HL-60 (cell line): ENCODE data around the gene FSD2.
"Not testable (repeated sequence)": the region's sequence is repeated elsewhere in the genome, so short reads cannot be mapped to it uniquely, and the experiment has no call there.

Source experiments
- DNase-seq, 2 experiments: peaks; one replicate each; pipeline ENCODE4 v3.0.0-alpha.2; 2010 to 2020; ENCODE audit warnings: low read depth in 1 of 2, low spot score in 1 of 2
- H3K27ac ChIP-seq: fragments of 250-450 bp; sonication (Bioruptor Pico); replicated peaks from 2 replicates; pipeline ENCODE4 v1.5.1; 2020; ENCODE audit warnings: mild to moderate bottlenecking, moderate library complexity
- H3K27me3 ChIP-seq: fragments of 250-450 bp; sonication (Bioruptor Pico); 2 replicates; pipeline ENCODE4 v1.5.1; 2021; ENCODE audit warnings: mild to moderate bottlenecking, moderate library complexity; ENCODE audit not compliant: insufficient read depth, poor library complexity, severe bottlenecking
- H3K4me3 ChIP-seq: replicated peaks from 2 replicates; pipeline ENCODE4 v1.5.1; 2011; ENCODE audit warnings: mild to moderate bottlenecking, control low read depth, low read length; ENCODE audit not compliant: insufficient read depth
- GABPA ChIP-seq: IDR thresholded peaks from 2 replicates; pipeline ENCODE4 v1.6.1; 2012; ENCODE audit warnings: low read depth
- POLR2AphosphoS5 ChIP-seq: IDR thresholded peaks from 2 replicates; pipeline ENCODE4 v1.6.1; 2012; ENCODE audit warnings: low read depth
- SPI1 ChIP-seq: IDR thresholded peaks from 2 replicates; pipeline ENCODE4 v1.6.1; 2012; ENCODE audit warnings: low read depth, mild to moderate bottlenecking, borderline replicate concordance
- TF ChIP-seq, protein P1 (sequence below): IDR thresholded peaks from 2 replicates; pipeline ENCODE4 v1.6.1; 2012; ENCODE audit warnings: low read depth; ENCODE audit not compliant: insufficient replicate concordance
- TF ChIP-seq, protein P2 (sequence below): IDR thresholded peaks from one replicate; pipeline ENCODE4 v1.5.1; 2011; ENCODE audit warnings: low read length, control low read depth, inconsistent platforms; ENCODE audit not compliant: insufficient read depth

The FSD2 gene

DNA sequence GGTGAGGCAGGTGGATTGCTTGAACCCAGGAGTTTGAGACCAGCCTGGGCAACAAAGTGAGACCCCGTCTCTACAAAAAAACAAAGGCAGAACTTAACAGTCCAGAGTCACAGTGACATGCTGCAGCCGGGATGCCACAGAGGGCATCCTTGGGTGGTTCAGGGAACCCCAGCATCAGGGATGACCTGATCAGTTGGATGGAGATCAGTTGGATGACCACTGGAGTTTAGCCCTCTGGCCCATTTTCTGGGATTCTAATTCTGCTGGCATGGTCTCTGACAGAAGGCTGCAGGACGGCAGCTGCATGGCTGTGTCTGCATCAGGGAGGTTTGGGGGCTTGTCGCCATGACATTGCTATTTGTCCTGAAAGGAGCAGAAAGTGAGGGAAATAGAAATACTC, 23.4 kb upstream of the FSD2 start:
- no peaks in the 10 kb centered on the region for H3K27me3 ChIP-seq
- no peak overlapping the region for H3K4me3 ChIP-seq
- TF ChIP-seq, protein P1, sequence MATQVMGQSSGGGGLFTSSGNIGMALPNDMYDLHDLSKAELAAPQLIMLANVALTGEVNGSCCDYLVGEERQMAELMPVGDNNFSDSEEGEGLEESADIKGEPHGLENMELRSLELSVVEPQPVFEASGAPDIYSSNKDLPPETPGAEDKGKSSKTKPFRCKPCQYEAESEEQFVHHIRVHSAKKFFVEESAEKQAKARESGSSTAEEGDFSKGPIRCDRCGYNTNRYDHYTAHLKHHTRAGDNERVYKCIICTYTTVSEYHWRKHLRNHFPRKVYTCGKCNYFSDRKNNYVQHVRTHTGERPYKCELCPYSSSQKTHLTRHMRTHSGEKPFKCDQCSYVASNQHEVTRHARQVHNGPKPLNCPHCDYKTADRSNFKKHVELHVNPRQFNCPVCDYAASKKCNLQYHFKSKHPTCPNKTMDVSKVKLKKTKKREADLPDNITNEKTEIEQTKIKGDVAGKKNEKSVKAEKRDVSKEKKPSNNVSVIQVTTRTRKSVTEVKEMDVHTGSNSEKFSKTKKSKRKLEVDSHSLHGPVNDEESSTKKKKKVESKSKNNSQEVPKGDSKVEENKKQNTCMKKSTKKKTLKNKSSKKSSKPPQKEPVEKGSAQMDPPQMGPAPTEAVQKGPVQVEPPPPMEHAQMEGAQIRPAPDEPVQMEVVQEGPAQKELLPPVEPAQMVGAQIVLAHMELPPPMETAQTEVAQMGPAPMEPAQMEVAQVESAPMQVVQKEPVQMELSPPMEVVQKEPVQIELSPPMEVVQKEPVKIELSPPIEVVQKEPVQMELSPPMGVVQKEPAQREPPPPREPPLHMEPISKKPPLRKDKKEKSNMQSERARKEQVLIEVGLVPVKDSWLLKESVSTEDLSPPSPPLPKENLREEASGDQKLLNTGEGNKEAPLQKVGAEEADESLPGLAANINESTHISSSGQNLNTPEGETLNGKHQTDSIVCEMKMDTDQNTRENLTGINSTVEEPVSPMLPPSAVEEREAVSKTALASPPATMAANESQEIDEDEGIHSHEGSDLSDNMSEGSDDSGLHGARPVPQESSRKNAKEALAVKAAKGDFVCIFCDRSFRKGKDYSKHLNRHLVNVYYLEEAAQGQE = no peak
- TF ChIP-seq, protein P2, sequence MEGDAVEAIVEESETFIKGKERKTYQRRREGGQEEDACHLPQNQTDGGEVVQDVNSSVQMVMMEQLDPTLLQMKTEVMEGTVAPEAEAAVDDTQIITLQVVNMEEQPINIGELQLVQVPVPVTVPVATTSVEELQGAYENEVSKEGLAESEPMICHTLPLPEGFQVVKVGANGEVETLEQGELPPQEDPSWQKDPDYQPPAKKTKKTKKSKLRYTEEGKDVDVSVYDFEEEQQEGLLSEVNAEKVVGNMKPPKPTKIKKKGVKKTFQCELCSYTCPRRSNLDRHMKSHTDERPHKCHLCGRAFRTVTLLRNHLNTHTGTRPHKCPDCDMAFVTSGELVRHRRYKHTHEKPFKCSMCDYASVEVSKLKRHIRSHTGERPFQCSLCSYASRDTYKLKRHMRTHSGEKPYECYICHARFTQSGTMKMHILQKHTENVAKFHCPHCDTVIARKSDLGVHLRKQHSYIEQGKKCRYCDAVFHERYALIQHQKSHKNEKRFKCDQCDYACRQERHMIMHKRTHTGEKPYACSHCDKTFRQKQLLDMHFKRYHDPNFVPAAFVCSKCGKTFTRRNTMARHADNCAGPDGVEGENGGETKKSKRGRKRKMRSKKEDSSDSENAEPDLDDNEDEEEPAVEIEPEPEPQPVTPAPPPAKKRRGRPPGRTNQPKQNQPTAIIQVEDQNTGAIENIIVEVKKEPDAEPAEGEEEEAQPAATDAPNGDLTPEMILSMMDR = no peak
- TF ChIP-seq SPI1 (no peak), POLR2AphosphoS5 (no peak), GABPA (no peak)
- no peak for DNase-seq
- H3K27ac ChIP-seq = no peak overlapping the region

DNA sequence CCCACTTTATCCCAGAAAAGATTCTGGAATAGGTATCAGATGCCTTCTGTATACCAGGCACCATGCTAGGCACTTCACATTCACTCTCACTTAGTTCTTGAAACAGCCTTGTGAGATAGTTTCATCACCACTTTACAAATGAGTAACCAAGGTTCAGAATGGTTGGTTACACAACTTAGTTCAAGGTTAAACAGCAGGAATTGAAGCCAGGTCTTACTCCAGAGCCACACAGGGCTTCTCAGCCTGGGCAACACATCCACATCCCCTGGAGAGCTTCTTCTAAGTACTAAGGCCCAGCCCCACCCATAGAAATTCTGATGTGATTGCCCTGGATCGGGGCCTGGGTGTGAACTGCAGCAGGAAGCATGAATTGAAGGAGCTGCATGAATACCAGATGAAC, 22.2 kb upstream of the FSD2 start:
- TF ChIP-seq, protein P1 = no peak
- TF ChIP-seq POLR2AphosphoS5 = no peak
- TF ChIP-seq, protein P2 = no peak
- TF ChIP-seq SPI1 = no peak
- TF ChIP-seq GABPA = no peak
- Histone ChIP-seq H3K27ac (no peak overlapping the region), H3K27me3 (no peaks in the 10 kb centered on the region), H3K4me3 (no peak overlapping the region)
- DNase-seq = no peak

DNA sequence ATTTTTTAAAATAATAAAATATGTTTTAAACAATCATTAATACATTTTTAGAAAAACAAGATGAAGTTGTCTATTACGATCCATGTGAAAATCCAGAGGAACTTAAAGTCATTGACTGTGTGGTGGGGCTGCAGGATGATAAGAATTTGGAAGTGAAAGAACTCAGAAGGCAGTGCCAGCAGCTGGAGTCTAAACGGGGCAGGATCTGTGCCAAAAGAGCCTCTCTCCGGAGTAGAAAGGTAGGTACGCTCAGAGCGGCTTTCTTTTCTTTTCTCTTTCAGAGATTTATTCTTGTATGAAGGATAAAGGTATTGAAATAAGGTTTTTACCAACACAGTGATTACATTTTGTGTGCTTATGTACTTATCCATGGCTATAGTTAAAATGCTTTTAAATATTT, 17.2 kb upstream of the FSD2 start:
- Histone ChIP-seq H3K27ac (no peak overlapping the region), H3K4me3 (no peak overlapping the region), H3K27me3 (no peaks in the 10 kb centered on the region)
- no peak for DNase-seq
- TF ChIP-seq SPI1 = no peak
- TF ChIP-seq, protein P2 = no peak
- no peak for TF ChIP-seq GABPA
- TF ChIP-seq, protein P1 = no peak
- no peak for TF ChIP-seq POLR2AphosphoS5

DNA sequence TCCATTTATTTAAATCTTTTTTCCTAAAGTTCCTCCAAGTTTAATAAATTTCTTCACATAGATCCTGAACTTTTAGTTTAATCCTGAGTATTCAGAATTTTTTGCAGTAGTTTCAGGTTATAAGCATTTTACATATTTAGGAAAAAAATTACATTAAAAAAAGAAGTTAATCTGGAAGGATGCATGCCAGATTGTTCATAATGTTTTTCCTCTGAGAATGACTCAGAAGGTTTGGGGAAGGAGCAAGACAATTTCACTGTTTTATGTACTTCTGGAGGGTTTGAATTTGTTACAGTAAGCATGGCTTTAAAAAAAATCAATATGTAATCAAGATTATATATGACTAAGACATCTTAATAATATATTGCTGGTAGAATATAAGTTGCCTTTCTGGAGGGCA, 16.0 kb upstream of the FSD2 start:
- DNase-seq, H3K27me3 ChIP-seq, H3K27ac ChIP-seq, H3K4me3 ChIP-seq: not testable (repeated sequence)

DNA sequence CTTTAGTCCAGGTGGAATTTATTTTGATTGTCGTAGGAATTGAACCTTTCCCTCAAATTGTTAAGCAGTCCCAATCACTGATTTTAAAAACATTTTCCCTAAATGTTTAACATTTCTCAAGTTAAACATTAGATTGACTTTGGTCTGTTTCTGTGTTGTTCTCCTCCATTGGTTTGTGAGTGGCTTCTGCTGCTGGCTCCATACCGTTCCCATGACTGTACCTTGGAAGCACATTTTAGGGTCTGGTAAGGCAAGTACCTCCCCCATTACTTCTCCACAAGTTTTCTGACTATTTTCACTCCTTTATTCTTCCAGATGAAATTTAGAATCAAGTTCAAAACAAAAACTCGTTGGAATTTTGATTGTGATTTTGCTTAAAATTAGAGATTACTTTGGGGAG, 15.5 kb upstream of the FSD2 start:
- not testable (repeated sequence) for H3K27me3 ChIP-seq, DNase-seq, H3K4me3 ChIP-seq, H3K27ac ChIP-seq
